GM19324 (cell line): ENCODE data around the gene TNIK.
"Not testable (repeated sequence)": the region's sequence is repeated elsewhere in the genome, so short reads cannot be mapped to it uniquely, and the experiment has no call there.

Experiments used
- ATAC-seq: cut with Tn5 transposase; IDR thresholded peaks from one replicate; pipeline ENCODE4 v1.9.1; 2021; ENCODE audit warnings: mild to moderate bottlenecking, moderate library complexity; ENCODE audit not compliant: unreplicated experiment, low FRiP score

TNIK gene

GRCh38 chr3:171371354-171371753 lies 88.9 kb downstream of the TNIK start:
- ATAC-seq = no peak

GRCh38 chr3:171369156-171369555 lies 91.0 kb downstream of the TNIK start:
- ATAC-seq = no peak

- not testable (repeated sequence) for ATAC-seq
Observed at GRCh38 chr3:171366738-171367137, 93.5 kb downstream of the TNIK start.

GRCh38 chr3:171366043-171366442 lies 94.2 kb downstream of the TNIK start:
- ATAC-seq = no peak

- ATAC-seq = no peak
Observed at GRCh38 chr3:171365489-171365888, 94.7 kb downstream of the TNIK start.

- no peak for ATAC-seq
Observed at GRCh38 chr3:171364500-171364899, 95.7 kb downstream of the TNIK start.

GRCh38 chr3:171363202-171363601 lies 97.0 kb downstream of the TNIK start:
- ATAC-seq = no peak

GRCh38 chr3:171362575-171362974 lies 97.6 kb downstream of the TNIK start:
- ATAC-seq = no peak

- ATAC-seq = no peak
Observed at GRCh38 chr3:171358881-171359198, 101.4 kb downstream of the TNIK start.

- ATAC-seq = no peak
Observed at GRCh38 chr3:171358181-171358880, 101.9 kb downstream of the TNIK start.

GRCh38 chr3:171357721-171358120 lies 102.5 kb downstream of the TNIK start:
- no peak for ATAC-seq

- no peak for ATAC-seq
Observed at GRCh38 chr3:171356251-171356650, 104.0 kb downstream of the TNIK start.

GRCh38 chr3:171354706-171355582 lies 105.3 kb downstream of the TNIK start:
- no peak for ATAC-seq

- ATAC-seq = no peak
Observed at GRCh38 chr3:171354049-171354705, 106.0 kb downstream of the TNIK start.

GRCh38 chr3:171353423-171353822 lies 106.8 kb downstream of the TNIK start:
- ATAC-seq = no peak

GRCh38 chr3:171352387-171352935 lies 107.7 kb downstream of the TNIK start:
- no peak for ATAC-seq

GRCh38 chr3:171351676-171352075 lies 108.5 kb downstream of the TNIK start:
- no peak for ATAC-seq

GRCh38 chr3:171350364-171350763 lies 109.8 kb downstream of the TNIK start:
- ATAC-seq = no peak

- ATAC-seq = no peak
Observed at GRCh38 chr3:171349392-171349791, 110.8 kb downstream of the TNIK start.

GRCh38 chr3:171348121-171348520 lies 112.1 kb downstream of the TNIK start:
- peak; percentile 7 for ATAC-seq
